CD4-positive, alpha-beta T cell treated with Interleukin-10 for 1 hour (primary cell): ENCODE measurements around the gene KLHL40.
A peak's percentile ranks its signal among the peaks of the same experiment; 100 is the strongest.

Source experiments
- DNase-seq: peaks from one replicate; pipeline ENCODE4 v3.0.0-alpha.2; 2020

The KLHL40 gene

DNA sequence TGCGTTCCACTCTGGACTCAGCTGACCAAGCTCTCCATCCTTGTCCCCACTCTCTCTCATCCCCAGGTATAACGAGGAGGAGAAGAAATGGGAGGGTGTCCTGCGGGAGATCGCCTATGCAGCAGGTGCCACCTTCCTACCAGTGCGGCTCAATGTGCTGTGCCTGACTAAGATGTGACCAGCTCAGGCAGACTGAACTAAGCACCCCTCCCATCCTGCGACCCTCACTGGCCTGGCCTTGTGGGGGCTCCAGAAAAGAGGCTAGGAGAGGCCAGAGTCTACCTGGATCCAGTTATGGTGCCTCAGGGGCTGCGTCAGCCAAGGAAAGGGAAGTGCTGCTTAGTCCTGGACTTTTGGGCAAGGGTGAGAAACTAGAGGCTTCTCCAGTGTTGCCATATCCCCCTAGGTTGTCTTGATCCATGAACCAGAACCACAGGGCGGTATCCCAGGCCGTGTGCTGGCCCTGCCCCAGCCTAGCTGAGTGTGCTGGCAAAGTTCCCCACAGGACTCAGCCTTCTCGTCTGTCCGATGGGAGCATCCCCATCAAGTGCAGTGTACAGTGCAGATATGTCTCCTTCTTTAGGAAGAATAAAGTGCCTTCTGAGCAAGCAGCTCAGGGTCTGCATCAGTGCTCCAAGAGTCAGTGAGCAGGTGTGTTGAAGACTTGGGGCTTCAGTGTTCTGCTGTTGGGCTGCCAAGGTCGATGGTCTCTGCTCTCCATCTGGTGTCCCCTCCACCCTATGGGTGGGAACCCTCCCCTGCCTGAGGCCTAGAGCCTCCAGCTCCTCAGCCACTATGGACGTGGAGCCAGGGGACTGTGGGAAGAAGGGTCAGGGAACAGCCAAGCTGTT is 6.7 kb downstream of the KLHL40 start:
- no peak for DNase-seq

- no peak for DNase-seq
These were observed 7.6 kb downstream of the KLHL40 start for GRCh38 chr3:42692667-42693529.

DNA sequence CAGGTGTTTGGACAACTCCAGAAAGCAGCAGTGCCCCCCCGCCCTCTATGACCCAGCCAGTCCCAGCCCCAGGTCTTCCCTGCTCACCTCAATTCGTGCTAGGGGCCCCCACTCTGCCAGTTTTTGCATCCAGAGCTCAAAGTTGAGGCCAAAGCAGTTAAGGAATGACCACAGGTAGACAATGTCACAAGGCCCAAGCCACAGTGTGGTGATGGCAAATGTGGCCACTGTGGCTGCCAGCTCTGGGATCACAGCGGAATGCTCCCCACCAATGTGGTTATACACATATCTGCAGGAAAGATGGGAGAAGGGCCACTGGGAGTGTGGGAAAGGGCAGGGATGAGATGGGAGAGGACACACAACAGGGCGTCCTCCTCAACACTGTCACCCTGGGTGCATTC is 8.2 kb downstream of the KLHL40 start:
- no peak for DNase-seq

DNA sequence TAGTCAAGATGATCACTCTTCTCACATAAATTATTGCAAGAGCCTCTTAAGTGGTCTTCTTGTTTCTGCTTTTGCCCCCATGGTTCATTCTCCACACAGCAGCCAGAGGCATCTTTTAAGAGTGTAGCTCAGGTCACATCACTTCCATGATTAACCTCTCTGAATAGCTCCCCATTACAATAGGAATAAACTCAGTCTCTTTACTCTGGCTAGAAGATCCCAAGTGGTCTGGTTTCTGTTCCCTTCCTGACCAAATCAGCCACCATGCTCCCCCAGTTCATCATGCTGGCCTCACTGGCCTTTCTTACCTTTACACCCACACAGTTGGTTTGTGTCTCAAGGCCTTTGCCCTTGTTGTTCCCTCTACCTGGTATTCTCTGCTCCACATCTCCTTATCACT is 9.0 kb downstream of the KLHL40 start:
- DNase-seq: no peak

GRCh38 chr3:42696356-42697288 is 11.3 kb downstream of the KLHL40 start:
- no peak for DNase-seq

- no peak for DNase-seq
These were observed 12.1 kb downstream of the KLHL40 start for GRCh38 chr3:42697289-42698051.

DNA sequence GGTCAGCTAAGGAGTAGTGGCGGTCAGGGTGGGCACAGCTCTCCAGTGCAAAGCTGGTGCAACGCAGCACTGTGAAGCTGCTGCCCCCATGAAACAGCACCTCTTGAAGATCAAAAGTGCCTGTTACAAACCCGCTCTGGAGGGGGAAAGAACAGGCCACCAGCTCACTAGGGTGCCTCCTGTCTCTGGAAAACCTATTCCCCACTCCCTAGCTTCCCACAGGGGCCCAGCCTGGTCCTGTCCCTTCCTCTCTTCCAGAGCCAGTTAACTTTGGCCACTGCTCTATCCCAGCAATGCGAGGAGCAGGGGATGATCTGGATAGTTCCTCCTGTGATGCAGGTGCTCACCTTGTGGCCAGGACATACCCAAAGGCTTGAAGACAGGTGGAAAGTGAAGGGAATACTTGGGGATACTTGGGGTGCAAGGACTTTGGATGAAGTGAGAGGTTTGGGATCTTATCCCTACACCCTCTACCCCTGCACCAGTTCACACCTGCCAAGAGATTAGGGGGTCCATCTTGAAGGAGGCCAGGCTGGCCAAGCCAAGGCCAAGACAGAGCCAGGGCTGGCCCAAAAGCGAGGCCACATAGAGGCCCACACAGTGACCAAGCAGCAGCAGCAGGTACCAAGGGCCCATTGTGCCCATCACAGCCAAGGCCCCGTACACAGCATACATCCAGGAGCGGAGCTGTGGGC is 13.0 kb downstream of the KLHL40 start:
- no peak for DNase-seq

- DNase-seq: peak; percentile 4
These were observed 13.5 kb downstream of the KLHL40 start for GRCh38 chr3:42698911-42699230.

GRCh38 chr3:42699511-42699971 is 14.2 kb downstream of the KLHL40 start:
- no peak for DNase-seq

GRCh38 chr3:42700366-42701288 is 15.3 kb downstream of the KLHL40 start:
- no peak for DNase-seq

DNA sequence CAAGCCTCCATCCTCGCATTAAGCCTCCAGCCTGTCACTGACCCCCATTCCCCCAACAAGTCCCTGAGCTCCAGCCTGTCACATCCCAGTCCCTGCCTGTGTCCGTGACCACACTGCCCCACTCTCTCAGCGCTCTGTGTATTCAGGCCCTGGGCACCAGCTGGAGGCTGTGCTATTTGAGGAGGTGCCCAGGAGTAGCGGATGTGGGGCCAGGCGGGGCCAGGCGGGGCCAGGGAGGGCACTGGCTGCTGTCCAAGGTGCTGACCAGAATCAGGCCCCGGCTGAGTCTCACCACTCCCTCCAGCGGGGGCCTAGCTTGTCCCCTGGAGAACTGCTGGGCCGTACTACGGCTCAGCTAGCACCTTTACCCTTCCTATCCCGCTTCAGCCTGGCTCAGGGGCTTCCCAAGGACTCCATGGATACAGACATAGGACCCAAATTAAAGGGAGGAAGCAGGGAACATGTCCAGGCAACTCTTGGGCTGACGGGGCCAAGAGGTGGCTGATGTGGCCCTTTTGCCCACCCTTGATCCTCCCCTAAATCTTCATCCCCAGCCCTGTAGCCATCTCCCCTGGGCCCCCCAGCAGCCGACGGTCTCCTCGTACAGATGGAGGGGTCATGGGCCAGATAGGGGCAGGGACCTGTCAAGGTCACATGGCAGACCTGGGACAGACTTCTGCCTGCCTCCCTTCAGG is 16.2 kb downstream of the KLHL40 start:
- peak; percentile 56 for DNase-seq

DNA sequence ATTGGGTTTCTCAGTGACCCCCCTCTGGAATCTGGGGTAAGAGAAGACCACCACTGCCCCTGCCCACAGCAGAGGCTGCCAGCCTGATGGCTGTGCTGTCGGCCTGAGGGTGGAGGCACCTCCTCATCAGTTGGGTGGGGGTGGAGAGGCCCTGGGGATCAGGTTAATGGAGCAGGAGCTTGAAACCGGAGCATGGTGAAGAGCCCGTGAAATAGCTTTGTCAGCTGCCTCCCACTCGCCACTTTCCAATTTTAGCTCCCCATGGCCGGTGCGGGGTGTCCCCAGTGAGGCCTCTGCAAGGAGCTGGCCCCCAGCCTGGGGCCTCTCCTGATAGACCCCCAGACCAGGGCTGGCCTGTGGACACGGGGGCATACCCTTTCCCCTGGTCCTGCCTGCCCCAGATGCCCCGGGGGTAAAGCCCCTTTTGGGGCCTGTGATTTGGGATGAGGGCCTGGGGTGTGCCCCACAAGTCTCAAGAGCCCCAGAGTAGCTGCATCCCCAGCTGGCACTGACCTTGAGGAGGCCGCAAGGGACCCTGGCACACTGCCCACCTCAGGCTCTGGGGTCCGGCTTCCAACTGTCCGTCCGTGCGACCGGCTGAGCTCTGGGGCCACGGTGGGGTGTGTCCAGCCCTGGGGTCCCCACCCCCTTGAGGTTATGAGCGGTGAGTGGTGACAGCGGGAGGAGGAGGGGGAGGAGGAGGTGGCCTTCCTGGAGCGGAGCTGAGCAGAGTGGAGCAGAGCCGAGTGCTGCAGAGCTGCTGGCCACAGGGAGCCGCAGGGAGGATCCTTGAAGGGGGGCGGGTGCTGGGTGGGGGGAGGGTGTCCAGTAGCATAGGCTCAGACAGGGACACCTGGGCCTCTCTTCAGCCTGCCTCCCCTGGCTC is 17.0 kb downstream of the KLHL40 start, which contains the start of gene HHATL:
TSS of gene HHATL (minus strand) at position 733 of the 886 bp plus-strand sequence. CDS start 1,972 bp downstream, outside the sequence.
- DNase-seq: no peak

DNA sequence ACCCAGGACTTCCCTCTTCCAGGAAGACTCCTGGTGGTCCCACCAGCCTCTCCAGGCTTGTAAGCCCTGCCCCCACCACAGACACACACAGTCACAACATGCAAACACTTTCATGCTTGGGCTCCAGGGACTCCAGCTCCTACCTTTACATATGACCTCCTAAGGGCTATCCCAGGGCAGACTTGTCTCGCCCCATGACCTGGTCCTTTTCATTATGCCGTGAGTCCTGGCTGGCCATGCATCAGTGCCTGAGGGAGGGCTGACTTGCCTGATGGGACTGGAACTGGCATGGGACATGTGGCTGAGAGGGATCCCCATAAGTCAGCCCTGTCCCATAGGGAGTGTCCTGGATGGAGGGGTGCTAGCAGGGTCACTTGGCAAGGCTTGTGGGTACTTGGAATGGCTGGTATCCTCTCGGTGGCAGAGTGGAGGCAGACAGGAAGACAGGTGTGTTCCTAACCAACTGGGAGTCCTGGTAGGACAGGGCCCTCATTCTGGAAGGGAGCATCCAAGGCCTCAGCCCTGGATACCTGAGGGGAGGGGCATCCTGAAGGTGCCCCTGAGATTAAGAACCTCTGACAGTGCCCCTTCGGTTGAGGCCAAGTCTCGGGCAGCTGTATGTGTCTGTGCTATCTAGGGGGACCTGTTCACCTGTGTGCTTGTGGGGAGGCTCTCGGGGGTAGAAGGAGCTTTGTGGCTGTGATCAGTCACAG is 17.8 kb downstream of the KLHL40 start:
- DNase-seq: no peak

DNA sequence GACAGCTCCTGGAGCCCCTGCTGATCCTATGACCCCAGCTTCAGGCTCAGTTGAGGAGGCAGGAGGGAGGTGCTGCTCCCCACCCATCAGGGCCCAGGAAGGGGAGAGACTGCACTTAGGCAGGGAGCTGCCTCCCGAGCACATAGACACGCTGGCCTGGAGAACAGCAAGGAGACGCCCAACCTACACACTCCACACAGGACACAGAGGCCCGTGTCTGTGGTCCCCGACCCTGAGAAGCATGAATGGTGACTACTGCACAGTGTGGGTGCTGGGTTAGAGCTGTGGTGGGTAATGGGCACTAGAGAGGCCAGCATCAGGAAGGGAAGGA is 18.3 kb downstream of the KLHL40 start:
- no peak for DNase-seq

- DNase-seq: no peak
These were observed 19.0 kb downstream of the KLHL40 start for GRCh38 chr3:42704136-42704841.

DNA sequence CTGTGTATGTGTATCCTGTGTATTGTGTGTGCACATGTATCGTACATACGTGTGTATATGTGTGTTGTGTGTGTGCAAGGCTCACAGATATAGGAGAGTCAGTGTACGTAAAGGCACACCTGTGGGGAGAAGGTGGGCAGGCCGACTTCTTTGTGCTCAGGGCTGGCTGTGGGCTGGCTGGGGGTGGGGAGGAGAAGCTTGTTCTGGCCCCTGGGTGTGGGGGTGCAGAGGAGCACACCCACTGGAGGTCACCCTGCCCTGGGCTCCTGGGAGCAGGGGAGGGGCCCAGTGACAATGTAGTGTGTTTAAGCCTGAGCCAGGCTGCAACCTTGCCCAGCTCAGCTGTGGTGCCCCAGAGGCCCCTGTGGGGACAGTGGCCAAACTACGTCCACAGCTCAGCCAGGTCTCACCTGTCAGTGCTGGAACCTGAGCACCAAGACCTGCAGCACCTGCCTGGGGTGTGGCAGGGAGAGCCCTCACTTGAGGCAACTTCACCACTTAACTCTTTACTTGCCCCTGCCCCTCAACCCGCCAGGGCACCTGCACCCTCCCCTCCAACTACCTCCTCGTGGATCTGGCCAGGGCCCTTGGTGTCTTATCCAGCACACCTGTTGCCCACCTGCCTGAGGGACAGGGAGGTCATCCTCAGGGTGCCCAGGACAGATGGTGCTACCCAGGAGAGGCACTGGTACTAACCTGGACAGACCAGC is 19.9 kb downstream of the KLHL40 start:
- DNase-seq: no peak
